ENCODE measurements around the gene MOSPD3. TPM values are rescaled to one million over a fixed set of nuclear protein-coding genes. Genes with fewer than 3 reads are reported as not detected.

MOSPD3 gene
- total and polyA plus RNA-seq, 2 of the 13 experiments (the other 11 are each of a cell fraction or from before 2014, with no cell fraction given): 7.6 to 8.8 TPM

DNA sequence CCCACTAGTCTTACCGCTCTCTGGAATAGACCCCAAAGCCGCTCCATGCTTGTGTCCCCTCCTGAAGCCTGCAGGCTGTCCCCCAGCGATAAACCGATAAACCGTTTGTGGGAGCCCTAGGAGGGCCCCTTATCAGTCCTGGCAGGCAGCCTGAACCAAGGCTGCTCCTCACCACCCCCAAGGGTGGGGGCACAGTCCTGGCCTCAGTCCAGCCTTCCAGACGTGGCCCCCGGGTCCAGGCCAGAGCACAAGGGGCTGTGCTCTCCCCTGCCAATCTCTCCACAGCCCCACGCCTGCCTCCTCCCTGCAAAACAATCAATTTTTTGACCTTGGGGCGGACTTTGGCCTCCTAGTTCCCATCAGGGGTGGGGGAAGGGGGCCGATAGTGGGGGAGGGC, 29.1 kb downstream of the MOSPD3 start, which contains the start of gene TFR2 (continued):
- TF ChIP-seq, protein P1, sequence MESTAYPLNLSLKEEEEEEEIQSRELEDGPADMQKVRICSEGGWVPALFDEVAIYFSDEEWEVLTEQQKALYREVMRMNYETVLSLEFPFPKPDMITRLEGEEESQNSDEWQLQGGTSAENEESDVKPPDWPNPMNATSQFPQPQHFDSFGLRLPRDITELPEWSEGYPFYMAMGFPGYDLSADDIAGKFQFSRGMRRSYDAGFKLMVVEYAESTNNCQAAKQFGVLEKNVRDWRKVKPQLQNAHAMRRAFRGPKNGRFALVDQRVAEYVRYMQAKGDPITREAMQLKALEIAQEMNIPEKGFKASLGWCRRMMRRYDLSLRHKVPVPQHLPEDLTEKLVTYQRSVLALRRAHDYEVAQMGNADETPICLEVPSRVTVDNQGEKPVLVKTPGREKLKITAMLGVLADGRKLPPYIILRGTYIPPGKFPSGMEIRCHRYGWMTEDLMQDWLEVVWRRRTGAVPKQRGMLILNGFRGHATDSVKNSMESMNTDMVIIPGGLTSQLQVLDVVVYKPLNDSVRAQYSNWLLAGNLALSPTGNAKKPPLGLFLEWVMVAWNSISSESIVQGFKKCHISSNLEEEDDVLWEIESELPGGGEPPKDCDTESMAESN (CRISPR knock-in tag; conservative IDR thresholded peaks at IDR 0.05): 0 out of 2 replicates have a peak, but pooled peaks have one; percentile 17
- TF ChIP-seq PAF1 (CRISPR knock-in tag; IDR thresholded peaks at IDR 0.05) (no peak), ZNF331 (CRISPR knock-in tag; IDR thresholded peaks at IDR 0.05) (peak; percentile 71), KDM3A (CRISPR knock-in tag; IDR thresholded peaks at IDR 0.05; ENCODE audit: low read depth) (peak; percentile 57), HOXA5 (CRISPR knock-in tag; IDR thresholded peaks at IDR 0.05) (no peak), TEAD2 (CRISPR knock-in tag; IDR thresholded peaks at IDR 0.05) (no peak), XRCC5 (optimal IDR thresholded peaks at IDR 0.05; ENCODE audit: low read length) (no peak), ZNF619 (CRISPR knock-in tag; IDR thresholded peaks at IDR 0.05) (no peak), CBX2 (IDR thresholded peaks at IDR 0.05; ENCODE audit: low read depth, low read length) (no peak), CBX2 (CRISPR knock-in tag; IDR thresholded peaks at IDR 0.05; ENCODE audit: low read depth) (no peak), HMG20B (CRISPR knock-in tag; conservative IDR thresholded peaks at IDR 0.05) (no peak), ELF1 (CRISPR knock-in tag; IDR thresholded peaks at IDR 0.05) (no peak), EZH2 (conservative IDR thresholded peaks at IDR 0.05; ENCODE audit: low read depth, low read length) (no peak), PPARG (CRISPR knock-in tag; conservative IDR thresholded peaks at IDR 0.05) (0 out of 2 replicates have a peak, but pooled peaks have one; percentile 35), ETV5 (CRISPR knock-in tag; IDR thresholded peaks at IDR 0.05; ENCODE audit: borderline replicate concordance) (peak; percentile 31; the same call in 1 of the 2 replicates), CREB1 (IDR thresholded peaks at IDR 0.05) (no peak), CREB1 (CRISPR knock-in tag; IDR thresholded peaks at IDR 0.05) (no peak), JUN (CRISPR knock-in tag; IDR thresholded peaks at IDR 0.05) (no peak), ZKSCAN5 (CRISPR knock-in tag; IDR thresholded peaks at IDR 0.05) (no peak)
- TF ChIP-seq, protein P2, sequence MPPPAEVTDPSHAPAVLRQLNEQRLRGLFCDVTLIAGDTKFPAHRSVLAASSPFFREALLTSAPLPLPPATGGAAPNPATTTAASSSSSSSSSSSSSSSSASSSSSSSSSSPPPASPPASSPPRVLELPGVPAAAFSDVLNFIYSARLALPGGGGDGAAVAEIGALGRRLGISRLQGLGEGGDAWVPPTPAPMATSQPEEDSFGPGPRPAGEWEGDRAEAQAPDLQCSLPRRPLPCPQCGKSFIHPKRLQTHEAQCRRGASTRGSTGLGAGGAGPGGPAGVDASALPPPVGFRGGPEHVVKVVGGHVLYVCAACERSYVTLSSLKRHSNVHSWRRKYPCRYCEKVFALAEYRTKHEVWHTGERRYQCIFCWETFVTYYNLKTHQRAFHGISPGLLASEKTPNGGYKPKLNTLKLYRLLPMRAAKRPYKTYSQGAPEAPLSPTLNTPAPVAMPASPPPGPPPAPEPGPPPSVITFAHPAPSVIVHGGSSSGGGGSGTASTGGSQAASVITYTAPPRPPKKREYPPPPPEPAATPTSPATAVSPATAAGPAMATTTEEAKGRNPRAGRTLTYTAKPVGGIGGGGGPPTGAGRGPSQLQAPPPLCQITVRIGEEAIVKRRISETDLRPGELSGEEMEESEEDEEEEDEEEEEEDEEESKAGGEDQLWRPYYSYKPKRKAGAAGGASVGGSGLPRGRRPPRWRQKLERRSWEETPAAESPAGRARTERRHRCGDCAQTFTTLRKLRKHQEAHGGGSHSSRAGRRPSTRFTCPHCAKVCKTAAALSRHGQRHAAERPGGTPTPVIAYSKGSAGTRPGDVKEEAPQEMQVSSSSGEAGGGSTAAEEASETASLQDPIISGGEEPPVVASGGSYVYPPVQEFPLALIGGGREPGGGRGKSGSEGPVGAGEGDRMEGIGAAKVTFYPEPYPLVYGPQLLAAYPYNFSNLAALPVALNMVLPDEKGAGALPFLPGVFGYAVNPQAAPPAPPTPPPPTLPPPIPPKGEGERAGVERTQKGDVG (CRISPR knock-in tag; IDR thresholded peaks at IDR 0.05; ENCODE audit: borderline replicate concordance): no peak
- TF ChIP-seq, protein P3, sequence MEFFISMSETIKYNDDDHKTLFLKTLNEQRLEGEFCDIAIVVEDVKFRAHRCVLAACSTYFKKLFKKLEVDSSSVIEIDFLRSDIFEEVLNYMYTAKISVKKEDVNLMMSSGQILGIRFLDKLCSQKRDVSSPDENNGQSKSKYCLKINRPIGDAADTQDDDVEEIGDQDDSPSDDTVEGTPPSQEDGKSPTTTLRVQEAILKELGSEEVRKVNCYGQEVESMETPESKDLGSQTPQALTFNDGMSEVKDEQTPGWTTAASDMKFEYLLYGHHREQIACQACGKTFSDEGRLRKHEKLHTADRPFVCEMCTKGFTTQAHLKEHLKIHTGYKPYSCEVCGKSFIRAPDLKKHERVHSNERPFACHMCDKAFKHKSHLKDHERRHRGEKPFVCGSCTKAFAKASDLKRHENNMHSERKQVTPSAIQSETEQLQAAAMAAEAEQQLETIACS (CRISPR knock-in tag; IDR thresholded peaks at IDR 0.05): no peak
- TF ChIP-seq, protein P4, sequence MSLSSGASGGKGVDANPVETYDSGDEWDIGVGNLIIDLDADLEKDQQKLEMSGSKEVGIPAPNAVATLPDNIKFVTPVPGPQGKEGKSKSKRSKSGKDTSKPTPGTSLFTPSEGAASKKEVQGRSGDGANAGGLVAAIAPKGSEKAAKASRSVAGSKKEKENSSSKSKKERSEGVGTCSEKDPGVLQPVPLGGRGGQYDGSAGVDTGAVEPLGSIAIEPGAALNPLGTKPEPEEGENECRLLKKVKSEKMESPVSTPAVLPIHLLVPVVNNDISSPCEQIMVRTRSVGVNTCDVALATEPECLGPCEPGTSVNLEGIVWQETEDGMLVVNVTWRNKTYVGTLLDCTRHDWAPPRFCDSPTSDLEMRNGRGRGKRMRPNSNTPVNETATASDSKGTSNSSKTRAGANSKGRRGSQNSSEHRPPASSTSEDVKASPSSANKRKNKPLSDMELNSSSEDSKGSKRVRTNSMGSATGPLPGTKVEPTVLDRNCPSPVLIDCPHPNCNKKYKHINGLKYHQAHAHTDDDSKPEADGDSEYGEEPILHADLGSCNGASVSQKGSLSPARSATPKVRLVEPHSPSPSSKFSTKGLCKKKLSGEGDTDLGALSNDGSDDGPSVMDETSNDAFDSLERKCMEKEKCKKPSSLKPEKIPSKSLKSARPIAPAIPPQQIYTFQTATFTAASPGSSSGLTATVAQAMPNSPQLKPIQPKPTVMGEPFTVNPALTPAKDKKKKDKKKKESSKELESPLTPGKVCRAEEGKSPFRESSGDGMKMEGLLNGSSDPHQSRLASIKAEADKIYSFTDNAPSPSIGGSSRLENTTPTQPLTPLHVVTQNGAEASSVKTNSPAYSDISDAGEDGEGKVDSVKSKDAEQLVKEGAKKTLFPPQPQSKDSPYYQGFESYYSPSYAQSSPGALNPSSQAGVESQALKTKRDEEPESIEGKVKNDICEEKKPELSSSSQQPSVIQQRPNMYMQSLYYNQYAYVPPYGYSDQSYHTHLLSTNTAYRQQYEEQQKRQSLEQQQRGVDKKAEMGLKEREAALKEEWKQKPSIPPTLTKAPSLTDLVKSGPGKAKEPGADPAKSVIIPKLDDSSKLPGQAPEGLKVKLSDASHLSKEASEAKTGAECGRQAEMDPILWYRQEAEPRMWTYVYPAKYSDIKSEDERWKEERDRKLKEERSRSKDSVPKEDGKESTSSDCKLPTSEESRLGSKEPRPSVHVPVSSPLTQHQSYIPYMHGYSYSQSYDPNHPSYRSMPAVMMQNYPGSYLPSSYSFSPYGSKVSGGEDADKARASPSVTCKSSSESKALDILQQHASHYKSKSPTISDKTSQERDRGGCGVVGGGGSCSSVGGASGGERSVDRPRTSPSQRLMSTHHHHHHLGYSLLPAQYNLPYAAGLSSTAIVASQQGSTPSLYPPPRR (CRISPR knock-in tag; IDR thresholded peaks at IDR 0.05; ENCODE audit: borderline replicate concordance): peak; percentile 66; the same call in 1 of the 2 replicates
